ENCODE measurements around the gene SPRED2.
"Not testable (repeated sequence)": the region's sequence is repeated elsewhere in the genome, so short reads cannot be mapped to it uniquely, and the experiment has no call there.

SPRED2 gene

GRCh38 chr2:65343386-65343785 is 89.0 kb downstream of the SPRED2 start:
- DNase-seq (ENCODE audit: low read depth in 2 of 2), result no peak

DNA sequence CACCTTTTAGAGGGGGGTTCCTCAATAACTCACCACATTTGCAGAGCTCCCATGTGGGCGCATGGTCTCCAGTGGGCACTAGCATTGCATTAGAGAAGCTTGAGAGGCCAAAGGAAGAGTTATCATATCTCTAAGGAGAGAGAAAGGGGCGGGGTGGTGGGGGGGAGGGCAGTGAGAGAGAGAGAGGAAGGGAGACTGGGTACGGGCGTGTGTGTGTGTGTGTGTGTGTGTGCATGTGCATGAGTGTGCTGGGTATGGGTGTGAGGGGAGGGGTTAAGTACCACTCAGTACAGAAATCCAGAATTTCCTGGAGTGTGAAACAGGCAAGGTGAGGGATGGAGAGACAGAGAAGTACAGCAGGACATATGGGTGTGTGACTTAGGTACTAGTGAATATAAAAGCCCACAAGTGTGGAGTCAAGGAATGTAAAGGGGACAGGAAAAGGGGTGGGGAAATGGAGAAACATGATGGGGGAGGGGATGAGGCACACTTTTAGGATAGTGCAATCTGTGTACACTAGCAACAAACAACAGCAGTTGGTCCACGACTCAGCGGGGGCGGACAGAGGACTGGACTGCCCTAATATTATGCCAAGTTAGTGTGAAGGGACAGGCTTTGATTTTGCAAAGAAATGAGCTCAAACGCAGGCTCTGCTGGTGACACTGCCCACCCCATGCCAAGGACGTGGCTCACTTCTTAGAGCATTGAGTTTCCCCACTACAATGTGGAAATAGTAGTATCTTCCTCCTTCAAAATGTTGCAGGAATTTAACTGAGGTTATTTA is 91.3 kb downstream of the SPRED2 start:
- no peak for DNase-seq (ENCODE audit: low read depth in 2 of 2)

DNA sequence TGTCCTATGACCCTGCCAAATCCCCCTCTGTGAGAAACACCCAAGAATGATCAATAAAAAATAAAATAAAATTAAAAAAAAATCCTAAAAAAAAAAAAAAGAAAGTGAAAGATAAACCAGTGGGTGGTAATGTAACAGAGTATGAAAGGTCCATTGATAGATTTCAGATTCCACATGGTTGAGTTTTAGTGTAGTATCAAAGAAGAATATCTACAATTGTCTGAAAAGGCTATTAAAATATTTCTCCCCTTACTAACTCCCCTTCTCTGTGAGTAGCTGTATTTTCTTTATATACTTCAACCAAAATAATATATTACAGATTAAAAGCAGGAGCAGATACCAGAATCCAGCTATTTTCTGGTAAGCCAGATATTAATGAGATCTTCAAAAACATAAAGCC is 92.8 kb downstream of the SPRED2 start:
- no peak for DNase-seq (ENCODE audit: low read depth in 2 of 2)

DNA sequence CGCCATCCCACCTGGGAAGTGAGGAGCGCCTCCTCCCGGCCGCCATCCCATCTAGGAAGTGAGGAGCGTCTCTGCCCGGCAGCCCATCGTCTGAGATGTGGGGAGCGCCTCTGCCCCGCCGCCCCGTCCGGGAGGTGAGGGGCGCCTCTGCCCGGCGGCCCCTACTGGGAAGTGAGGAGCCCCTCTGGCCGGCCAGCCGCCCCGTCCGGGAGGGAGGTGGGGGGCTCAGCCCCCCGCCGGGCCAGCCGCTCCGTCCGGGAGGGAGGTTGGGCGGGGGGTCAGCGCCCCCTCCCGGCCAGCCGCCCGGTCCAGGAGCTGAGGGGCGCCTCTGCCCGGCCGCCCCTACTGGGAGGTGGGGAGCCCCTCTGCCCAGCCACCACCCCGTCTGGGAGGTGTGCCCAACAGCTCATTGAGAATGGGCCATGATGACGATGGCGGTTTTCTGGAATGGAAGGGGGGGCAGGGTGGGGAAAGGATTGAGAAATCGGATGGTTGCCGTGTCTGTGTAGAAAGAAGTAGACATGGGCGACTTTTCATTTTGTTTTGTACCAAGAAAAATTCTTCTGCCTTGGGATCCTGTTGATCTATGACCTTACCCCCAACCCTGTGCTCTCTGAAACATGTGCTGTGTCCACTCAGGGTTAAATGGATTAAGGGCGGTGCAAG is 93.4 kb downstream of the SPRED2 start:
- DNase-seq (ENCODE audit: low read depth in 2 of 2), result not testable (repeated sequence)

GRCh38 chr2:65337915-65338314 is 94.5 kb downstream of the SPRED2 start:
- not testable (repeated sequence) for DNase-seq (ENCODE audit: low read depth in 2 of 2)

- no peak for DNase-seq (ENCODE audit: low read depth in 2 of 2)
Observed at GRCh38 chr2:65334714-65335113, 97.7 kb downstream of the SPRED2 start.

- no peak for DNase-seq (ENCODE audit: low read depth in 2 of 2)
Observed at GRCh38 chr2:65331336-65332025, 100.9 kb downstream of the SPRED2 start.

GRCh38 chr2:65329525-65329924 is 102.9 kb downstream of the SPRED2 start:
- no peak for DNase-seq (ENCODE audit: low read depth in 2 of 2)

DNA sequence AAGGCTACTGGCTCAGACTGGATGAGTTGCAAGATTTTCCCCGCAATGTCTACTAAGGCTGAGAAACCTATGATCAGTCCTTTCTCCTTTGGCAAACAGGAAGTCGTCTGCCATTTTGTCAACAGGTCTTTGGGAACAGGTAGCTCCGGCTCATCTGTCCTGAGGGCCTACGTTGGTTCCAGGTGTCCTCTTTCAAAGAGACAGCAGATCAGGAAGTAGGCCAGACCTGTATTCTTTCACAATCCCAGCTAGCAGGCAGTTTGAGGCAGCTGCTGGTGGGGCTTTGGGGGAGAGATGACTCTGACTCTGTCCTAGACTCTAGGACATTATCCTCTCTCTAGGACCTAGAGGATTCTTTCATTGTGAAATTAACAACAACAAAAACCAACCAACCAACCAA is 106.1 kb downstream of the SPRED2 start:
- no peak for DNase-seq (ENCODE audit: low read depth in 2 of 2)

DNA sequence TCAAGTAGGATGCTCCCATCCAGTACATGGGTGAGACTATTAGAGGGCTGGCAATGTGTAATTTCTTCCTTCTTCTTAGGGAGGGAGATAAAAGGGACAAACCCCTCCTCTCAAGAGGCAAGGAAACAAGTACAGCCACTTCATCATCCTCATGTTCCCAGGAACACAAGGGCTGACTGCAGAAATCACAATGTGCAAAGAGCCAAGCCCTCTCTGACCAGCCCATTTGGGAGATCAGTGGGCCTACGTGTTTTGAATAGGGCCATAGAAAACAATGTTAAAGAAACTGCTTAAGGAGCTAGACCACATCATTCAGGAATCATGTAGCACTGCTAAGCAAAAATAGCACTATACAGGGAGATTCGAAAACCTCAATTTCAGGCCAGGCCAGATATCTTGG is 107.3 kb downstream of the SPRED2 start:
- no peak for DNase-seq (ENCODE audit: low read depth in 2 of 2)

DNA sequence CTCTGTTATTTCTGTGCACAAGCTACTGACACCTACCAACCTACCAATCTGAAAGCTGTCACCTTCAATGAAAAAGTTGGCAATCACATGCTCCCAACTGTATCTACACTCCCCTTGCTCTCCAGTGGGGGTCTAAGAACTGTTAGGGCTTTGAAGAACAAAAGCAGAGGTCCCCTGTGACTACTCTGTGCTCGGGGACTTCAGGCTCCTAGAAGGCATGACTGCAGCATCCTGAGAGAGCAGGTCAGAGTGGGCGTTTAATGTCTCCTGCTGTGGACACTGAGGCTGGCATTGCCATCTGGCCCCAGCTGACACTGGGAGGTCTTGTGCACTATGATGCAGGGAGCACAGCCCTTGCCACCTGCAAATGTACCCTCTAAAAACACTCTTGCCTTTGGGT is 111.5 kb downstream of the SPRED2 start:
- DNase-seq (ENCODE audit: low read depth in 2 of 2), result no peak

DNA sequence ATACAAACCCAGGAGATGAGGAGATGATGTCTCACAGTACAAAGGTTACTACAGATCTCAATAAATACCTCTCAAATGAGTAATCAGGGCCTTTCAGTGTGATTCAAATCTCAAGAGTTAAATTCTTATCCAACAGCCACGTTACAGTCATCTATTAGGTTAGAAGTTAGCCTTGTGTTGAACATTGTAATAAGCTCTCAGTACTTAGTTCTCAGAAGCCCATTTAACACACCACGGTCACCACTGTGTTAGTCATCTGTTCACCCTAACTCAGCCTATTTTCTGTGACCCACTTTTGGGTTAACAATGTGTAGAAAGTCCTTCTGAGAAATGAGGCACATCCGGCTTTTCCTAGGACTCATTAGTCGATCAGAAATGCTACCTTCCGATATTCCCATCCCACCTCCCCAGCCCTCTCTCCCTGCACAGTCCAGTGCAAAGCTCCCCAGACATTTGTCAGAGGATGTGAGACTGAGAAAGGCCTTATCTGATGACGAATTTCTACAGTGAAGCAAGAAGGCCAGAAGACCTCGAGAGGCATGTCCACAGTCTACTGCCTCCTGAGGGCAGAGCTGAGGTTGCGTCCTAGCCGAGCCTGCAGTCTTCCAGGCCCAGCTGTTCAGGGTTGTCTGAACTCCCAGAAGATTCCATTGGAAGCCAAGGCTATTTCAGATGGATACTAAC is 112.2 kb downstream of the SPRED2 start:
- peak in 1 of 2 donors; percentile 15 for DNase-seq (ENCODE audit: low read depth in 2 of 2)

DNA sequence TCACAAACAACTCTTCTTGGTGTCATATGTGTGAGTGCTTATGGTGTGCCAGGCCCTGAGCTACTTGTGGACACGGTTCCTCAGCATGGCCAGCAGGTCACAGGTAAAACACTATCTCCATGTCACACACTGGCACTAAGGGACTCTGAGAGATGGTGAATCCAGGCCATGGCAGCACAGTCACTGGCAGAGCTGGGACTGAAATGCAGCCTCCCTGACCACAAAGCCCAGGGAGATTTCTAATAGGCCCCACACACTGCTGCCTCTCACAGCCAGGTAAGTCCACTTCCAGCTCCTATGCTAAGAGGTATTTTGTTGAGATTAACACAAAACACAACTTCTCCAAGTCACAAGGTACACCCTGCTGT is 112.7 kb downstream of the SPRED2 start:
- no peak for DNase-seq (ENCODE audit: low read depth in 2 of 2)

DNA sequence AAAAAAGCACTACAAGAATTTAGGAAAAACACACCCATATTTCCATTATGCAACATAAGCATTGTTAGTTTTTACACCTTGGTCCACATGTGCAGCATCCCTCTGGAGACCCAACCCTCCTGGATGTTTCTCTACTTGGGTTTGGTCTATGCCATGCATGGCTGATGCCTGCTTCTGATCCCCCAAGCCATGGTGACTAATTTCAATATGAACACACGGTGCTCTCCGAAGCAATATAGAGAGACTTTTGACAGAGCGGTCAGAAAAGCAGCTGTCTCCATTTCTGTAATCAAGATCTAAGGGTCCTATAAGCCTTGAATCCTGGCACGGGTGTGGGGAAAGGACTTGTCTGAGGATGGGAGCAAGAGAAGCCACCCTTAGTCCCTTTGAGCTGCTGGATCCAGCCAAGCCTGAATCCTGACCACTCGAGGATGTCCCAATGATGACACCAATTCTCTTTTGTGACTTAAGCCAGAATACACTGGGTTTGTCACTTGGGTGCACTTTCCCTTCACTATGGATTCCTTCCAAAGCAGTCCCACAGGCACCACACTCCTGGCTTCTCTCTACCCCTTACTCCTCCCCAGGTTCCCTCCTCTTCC is 113.2 kb downstream of the SPRED2 start:
- no peak for DNase-seq (ENCODE audit: low read depth in 2 of 2)

DNA sequence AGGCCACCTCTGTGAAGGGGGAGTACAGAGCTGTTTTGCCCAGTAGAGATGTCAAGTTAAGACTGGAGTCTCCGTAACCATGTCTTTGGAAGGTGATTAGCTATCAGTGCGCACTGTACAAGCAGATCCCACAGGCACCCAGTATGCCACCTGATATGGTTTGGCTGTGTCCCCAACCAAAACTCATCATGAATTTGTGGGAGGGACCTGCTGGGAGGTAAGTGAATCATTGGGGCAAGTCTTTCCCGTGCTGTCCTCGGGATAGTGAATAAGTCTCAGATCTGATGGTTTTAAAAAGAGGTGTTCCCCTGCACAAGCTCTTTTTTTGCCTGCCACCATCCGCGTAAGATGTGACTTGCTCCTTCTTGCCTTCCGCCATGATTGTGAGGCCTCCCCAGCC is 114.6 kb downstream of the SPRED2 start:
- DNase-seq (ENCODE audit: low read depth in 2 of 2), result no peak

DNA sequence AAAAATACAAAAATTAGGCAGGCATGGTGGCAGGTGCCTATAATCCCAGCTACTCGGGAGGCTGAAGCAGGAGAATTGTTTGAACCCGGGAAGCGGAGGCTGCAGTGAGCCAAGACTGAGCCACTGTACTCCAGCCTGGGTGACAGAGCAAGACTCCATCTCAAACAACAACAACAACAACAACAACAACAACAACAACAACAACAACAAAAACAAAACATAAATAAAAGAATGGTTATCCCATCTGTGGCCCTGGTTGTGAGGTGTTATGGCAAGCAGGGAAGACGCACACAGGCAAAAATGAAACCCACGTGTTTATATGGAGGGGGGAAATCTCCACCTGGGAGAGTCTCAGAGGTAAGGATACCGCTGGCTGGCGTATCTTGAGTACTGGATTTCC is 115.0 kb downstream of the SPRED2 start:
- not testable (repeated sequence) for DNase-seq (ENCODE audit: low read depth in 2 of 2)

DNA sequence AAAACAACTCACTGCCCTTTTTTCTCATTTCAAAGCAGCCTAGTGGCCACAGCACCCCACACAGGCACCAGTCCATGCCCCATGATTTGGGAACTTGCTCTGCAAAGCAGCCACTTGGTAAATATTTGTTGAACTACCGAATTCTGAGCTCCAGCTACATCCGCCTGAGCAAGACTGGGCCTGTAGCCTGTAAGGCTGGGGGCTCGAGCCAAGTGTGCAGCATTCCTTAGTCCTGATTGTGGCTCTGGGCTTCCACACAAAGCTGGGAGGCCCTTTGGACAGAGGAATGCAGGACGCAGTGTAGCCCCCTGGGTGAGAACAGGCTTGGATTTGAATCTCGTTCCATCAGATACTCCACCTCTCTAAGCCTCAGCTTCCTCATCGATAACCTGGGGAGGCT is 116.3 kb downstream of the SPRED2 start:
- no peak for DNase-seq (ENCODE audit: low read depth in 2 of 2)

GRCh38 chr2:65314801-65315441 is 117.5 kb downstream of the SPRED2 start:
- no peak for DNase-seq (ENCODE audit: low read depth in 2 of 2)

DNA sequence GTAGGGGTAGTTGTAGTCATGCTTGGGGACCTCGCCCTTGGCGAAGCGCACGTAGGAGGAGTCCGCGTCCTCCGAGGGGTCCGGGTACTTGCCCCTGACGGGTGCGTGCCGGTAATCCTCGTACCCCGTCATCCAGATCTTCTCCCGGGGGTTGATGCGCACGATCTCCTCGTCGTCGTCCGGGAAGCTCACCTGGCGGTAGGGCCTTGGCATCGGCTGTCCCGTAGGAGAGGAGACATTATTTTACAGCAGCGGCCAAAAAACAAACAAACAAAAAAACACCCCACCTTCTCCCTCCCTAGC is 118.5 kb downstream of the SPRED2 start:
- no peak for DNase-seq (ENCODE audit: low read depth in 2 of 2)

GRCh38 chr2:65313126-65313953 is 119.1 kb downstream of the SPRED2 start:
- no peak for DNase-seq (ENCODE audit: low read depth in 2 of 2)

GRCh38 chr2:65311596-65311995 is 120.8 kb downstream of the SPRED2 start:
- DNase-seq (ENCODE audit: low read depth in 2 of 2), result no peak
